Left ventricle myocardium inferior (tissue), 1 donor: Measurements from ENCODE around the gene TMEM54. TPM values are rescaled to one million over a fixed set of nuclear protein-coding genes. Genes with fewer than 3 reads are reported as not detected.

ENCODE experiments used
- DNase-seq: peaks from one replicate; pipeline ENCODE4 v3.0.0-alpha.2; 2020
- H3K27ac ChIP-seq: fragments of 200-600 bp; replicated peaks from 2 replicates; pipeline ENCODE4 v1.8.0; 2021
- H3K27me3 ChIP-seq: fragments of 200-600 bp; 2 replicates; pipeline ENCODE4 v1.8.0; 2021; ENCODE audit warnings: low read depth
- H3K36me3 ChIP-seq: fragments of 200-600 bp; 2 replicates; pipeline ENCODE4 v1.8.0; 2021
- H3K4me1 ChIP-seq: fragments of 200-600 bp; 2 replicates; pipeline ENCODE4 v1.8.0; 2021
- H3K4me3 ChIP-seq: fragments of 200-600 bp; 2 replicates; pipeline ENCODE4 v1.8.0; 2021; ENCODE audit warnings: mild to moderate bottlenecking, moderate library complexity
- H3K9me3 ChIP-seq: fragments of 200-600 bp; replicated peaks from 2 replicates; pipeline ENCODE4 v1.8.0; 2021
- CTCF ChIP-seq: fragments of 200-600 bp; IDR thresholded peaks from 2 replicates; pipeline ENCODE4 v1.8.0; 2021; ENCODE audit warnings: antibody characterized with exemption, mild to moderate bottlenecking, borderline replicate concordance
- intact Hi-C: fragments of 100-400 bp; cut with micrococcal nuclease; formaldehyde crosslinking; loops from one replicate; pipeline ENCODE4 v1.11.0; 2022
- total RNA-seq: library from RNA; stranded (reverse); fragmentation: NEBNext Ultra II Directional; extraction: Animal tissue kit (Norgen Biotek cat#: 25700); gene quantifications from one replicate; pipeline ENCODE4 v1.2.1, GENCODE V29; 2021
- donor health status: DM: no; HTN: yes; CAD: no; lungs with severe emphysema.

TMEM54 gene
- total RNA-seq, 1 donor from 2014 or later: 14.2 TPM

- H3K36me3 ChIP-seq: no peaks in the 10 kb centered on the region
- peaks cover 51% of the 10 kb centered on the region for H3K27me3 ChIP-seq
- no peak overlapping the region for H3K4me3 ChIP-seq
- DNase-seq: no peak
- intact Hi-C loops: no loop called here
- H3K4me1 ChIP-seq: peaks cover 22% of the 10 kb centered on the region
- H3K9me3 ChIP-seq: no peaks in the 10 kb centered on the region
- no peak overlapping the region for H3K27ac ChIP-seq
- no peak for TF ChIP-seq CTCF
These were observed 3.1 kb downstream of the TMEM54 start for GRCh38 chr1:32898056-32898455.

- TF ChIP-seq CTCF: no peak
- Histone ChIP-seq H3K36me3 (no peaks in the 10 kb centered on the region), H3K4me1 (peaks cover 29% of the 10 kb centered on the region), H3K27ac (no peak overlapping the region), H3K9me3 (no peaks in the 10 kb centered on the region), H3K27me3 (peaks cover 54% of the 10 kb centered on the region), H3K4me3 (no peak overlapping the region)
- DNase-seq: no peak
- intact Hi-C loops: no loop called here
These were observed 3.8 kb downstream of the TMEM54 start for GRCh38 chr1:32897082-32898049.

- no peak overlapping the region for H3K27ac ChIP-seq
- no peak overlapping the region for H3K4me3 ChIP-seq
- H3K9me3 ChIP-seq: no peaks in the 10 kb centered on the region
- no peaks in the 10 kb centered on the region for H3K36me3 ChIP-seq
- no peak for TF ChIP-seq CTCF
- H3K27me3 ChIP-seq: peaks cover 54% of the 10 kb centered on the region
- intact Hi-C loops: no loop called here
- H3K4me1 ChIP-seq: peaks cover 25% of the 10 kb centered on the region
- DNase-seq: no peak
These were observed 4.7 kb downstream of the TMEM54 start for GRCh38 chr1:32896451-32896850.

GRCh38 chr1:32895325-32896215, 5.6 kb downstream of the TMEM54 start:
- H3K4me1 ChIP-seq: peaks cover 19% of the 10 kb centered on the region
- intact Hi-C loops: no loop called here
- H3K27ac ChIP-seq: no peak overlapping the region
- DNase-seq: no peak
- no peak overlapping the region for H3K4me3 ChIP-seq
- TF ChIP-seq CTCF: no peak
- no peaks in the 10 kb centered on the region for H3K36me3 ChIP-seq
- H3K27me3 ChIP-seq: peaks cover 56% of the 10 kb centered on the region
- H3K9me3 ChIP-seq: no peaks in the 10 kb centered on the region

- peaks cover 57% of the 10 kb centered on the region for H3K27me3 ChIP-seq
- DNase-seq: no peak
These were observed 6.5 kb downstream of the TMEM54 start for GRCh38 chr1:32894681-32895080.

More at GRCh38 chr1:32894681-32895080, 6.5 kb downstream of the TMEM54 start:
- H3K4me3 ChIP-seq: no peak overlapping the region
- intact Hi-C loops: no loop called here
- no peak overlapping the region for H3K27ac ChIP-seq
- H3K36me3 ChIP-seq: no peaks in the 10 kb centered on the region
- no peaks in the 10 kb centered on the region for H3K9me3 ChIP-seq
- TF ChIP-seq CTCF: no peak
- H3K4me1 ChIP-seq: peaks cover 16% of the 10 kb centered on the region
